KMS-11 (cell line): Measurements from ENCODE around the gene TLN1.

Experiments
- H2AFZ ChIP-seq: fragments of 200-600 bp; sonication (generic); 2 replicates; pipeline ENCODE4 v1.6.1; 2016; ENCODE audit warnings: antibody characterized with exemption, mixed run types, low read depth
- H3K27ac ChIP-seq: fragments of 200-600 bp; sonication (generic); 2 replicates; pipeline ENCODE4 v1.6.1; 2016; ENCODE audit warnings: mild to moderate bottlenecking, mixed run types
- H3K27me3 ChIP-seq: fragments of 200-600 bp; sonication (generic); 2 replicates; pipeline ENCODE4 v1.6.1; 2017; ENCODE audit warnings: mild to moderate bottlenecking, low read depth, mixed run types, moderate library complexity; ENCODE audit not compliant: insufficient read depth
- H3K36me3 ChIP-seq: fragments of 200-600 bp; sonication (generic); 2 replicates; pipeline ENCODE4 v1.6.1; 2017; ENCODE audit warnings: mild to moderate bottlenecking, mixed run types; ENCODE audit not compliant: insufficient read depth
- H3K4me1 ChIP-seq: fragments of 200-600 bp; sonication (generic); 2 replicates; pipeline ENCODE4 v1.6.1; 2016; ENCODE audit warnings: mild to moderate bottlenecking, low read depth, mixed run types; ENCODE audit not compliant: poor library complexity, severe bottlenecking
- H3K4me2 ChIP-seq: fragments of 200-600 bp; sonication (generic); 2 replicates; pipeline ENCODE4 v1.7.0; 2016; ENCODE audit warnings: mild to moderate bottlenecking, mixed run types
- H3K4me3 ChIP-seq: fragments of 200-600 bp; sonication (generic); IDR thresholded peaks from 2 replicates; pipeline ENCODE4 v1.6.1; 2017; ENCODE audit warnings: low read depth, low read length, mixed read lengths; ENCODE audit not compliant: insufficient read depth
- H3K79me2 ChIP-seq: fragments of 200-600 bp; sonication (generic); 2 replicates; pipeline ENCODE4 v1.6.1; 2016; ENCODE audit warnings: low read depth, mixed run types; ENCODE audit not compliant: insufficient read depth
- H3K9ac ChIP-seq: fragments of 200-600 bp; sonication (generic); 2 replicates; pipeline ENCODE4 v1.6.1; 2016; ENCODE audit warnings: mild to moderate bottlenecking, mixed run types
- H4K20me1 ChIP-seq: fragments of 200-600 bp; sonication (generic); 2 replicates; pipeline ENCODE4 v1.6.1; 2016; ENCODE audit warnings: mild to moderate bottlenecking, mixed run types; ENCODE audit not compliant: insufficient read depth
- CTCF ChIP-seq: fragments of 200-600 bp; sonication (generic); conservative IDR thresholded peaks from 2 replicates; pipeline ENCODE4 v1.6.1; 2017; ENCODE audit warnings: low read depth, mild to moderate bottlenecking, antibody characterized with exemption, low read length, moderate library complexity, mixed read lengths

Gene TLN1

GRCh38 chr9:35705836-35706430, 26.1 kb downstream of the TLN1 start:
- Histone ChIP-seq H3K4me2 (no peak overlapping the region), H3K4me3 (no peak overlapping the region), H3K27me3 (no peaks in the 10 kb centered on the region), H3K4me1 (no peaks in the 10 kb centered on the region), H4K20me1 (no peaks in the 10 kb centered on the region), H3K27ac (no peak overlapping the region), H2AFZ (no peak overlapping the region), H3K9ac (no peak overlapping the region), H3K79me2 (no peaks in the 10 kb centered on the region), H3K36me3 (no peaks in the 10 kb centered on the region)
- no peak for TF ChIP-seq CTCF

DNA sequence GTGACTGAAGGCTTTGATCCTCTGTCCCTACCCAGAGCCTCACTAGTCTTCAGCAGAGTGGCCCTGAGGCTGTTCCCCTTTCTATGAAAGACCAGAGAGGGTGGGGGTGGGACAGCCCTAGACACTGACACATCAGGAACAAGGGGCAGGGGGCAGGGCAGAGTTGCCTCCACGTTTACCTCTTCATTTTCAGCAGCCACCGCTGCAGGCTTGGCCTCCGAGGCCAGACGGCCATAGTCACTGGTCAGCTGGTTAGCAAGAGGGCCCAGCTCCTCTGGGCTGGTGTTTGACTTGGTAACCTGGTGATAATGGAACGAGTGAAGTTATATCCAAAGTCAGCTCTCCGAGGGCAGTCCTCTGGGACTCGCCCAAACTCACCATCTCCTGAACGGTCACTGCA, 26.6 kb downstream of the TLN1 start:
- Histone ChIP-seq H3K4me1 (no peaks in the 10 kb centered on the region), H2AFZ (no peak overlapping the region), H3K79me2 (no peaks in the 10 kb centered on the region), H3K27me3 (no peaks in the 10 kb centered on the region), H3K36me3 (no peaks in the 10 kb centered on the region), H3K9ac (no peak overlapping the region), H3K4me2 (no peak overlapping the region), H3K4me3 (no peak overlapping the region), H4K20me1 (no peaks in the 10 kb centered on the region), H3K27ac (no peak overlapping the region)
- no peak for TF ChIP-seq CTCF

DNA sequence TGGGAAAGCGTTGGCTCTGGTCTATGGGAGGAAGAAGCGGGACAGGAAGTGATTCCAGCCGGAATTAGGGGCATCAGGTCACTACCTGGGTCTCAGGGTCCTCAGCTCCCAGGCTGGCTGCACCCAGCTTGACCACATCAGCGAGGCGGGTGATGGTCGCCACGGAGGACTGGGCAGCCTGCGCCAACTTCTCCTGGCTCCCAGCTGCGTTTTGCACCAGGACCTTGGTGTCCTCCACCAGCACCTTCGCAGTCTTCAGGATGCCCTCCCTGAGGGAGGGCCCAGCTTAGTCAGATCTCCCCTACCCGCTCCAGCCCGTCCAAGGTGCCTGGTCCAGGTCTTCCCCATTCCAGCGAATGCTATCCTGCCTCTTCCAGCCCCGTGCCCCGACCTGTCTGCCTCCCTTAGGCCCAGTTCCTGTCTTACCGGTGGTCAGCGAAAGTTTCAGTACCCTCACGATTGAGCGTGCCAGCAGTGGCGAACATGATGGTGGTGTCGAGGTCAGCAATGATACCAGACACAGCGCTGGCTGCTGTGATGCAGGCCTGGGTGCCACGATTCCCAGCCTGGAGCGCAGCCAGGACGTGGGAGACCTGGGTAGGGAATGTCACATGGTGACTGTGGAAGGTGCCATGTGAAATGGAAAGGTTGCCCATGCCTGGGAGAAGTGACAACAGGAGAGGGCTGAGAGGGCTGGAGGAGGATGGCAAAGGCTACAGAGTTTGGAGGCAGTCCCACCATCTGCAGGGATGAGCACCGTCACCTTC, 27.9 kb downstream of the TLN1 start:
- H3K36me3 ChIP-seq, result no peaks in the 10 kb centered on the region; the same call in 1 of the 2 replicates
- H3K27ac ChIP-seq, result no peak overlapping the region
- no peaks in the 10 kb centered on the region for H3K27me3 ChIP-seq
- H3K4me1 ChIP-seq, result no peaks in the 10 kb centered on the region
- H3K79me2 ChIP-seq, result no peaks in the 10 kb centered on the region
- H3K9ac ChIP-seq, result no peak overlapping the region
- no peak overlapping the region for H3K4me3 ChIP-seq
- no peaks in the 10 kb centered on the region for H4K20me1 ChIP-seq
- no peak overlapping the region for H2AFZ ChIP-seq
- no peak overlapping the region for H3K4me2 ChIP-seq
- no peak for TF ChIP-seq CTCF

GRCh38 chr9:35702696-35703095, 29.3 kb downstream of the TLN1 start:
- H3K4me3 ChIP-seq, result no peak overlapping the region

More at GRCh38 chr9:35702696-35703095, 29.3 kb downstream of the TLN1 start:
- no peak overlapping the region for H3K9ac ChIP-seq
- H4K20me1 ChIP-seq, result no peaks in the 10 kb centered on the region
- H3K79me2 ChIP-seq, result no peaks in the 10 kb centered on the region
- TF ChIP-seq CTCF, result no peak
- no peaks in the 10 kb centered on the region for H3K4me1 ChIP-seq
- H2AFZ ChIP-seq, result no peak overlapping the region
- H3K4me2 ChIP-seq, result no peak overlapping the region
- no peak overlapping the region for H3K27ac ChIP-seq
- no peaks in the 10 kb centered on the region; the same call in 1 of the 2 replicates for H3K36me3 ChIP-seq
- no peaks in the 10 kb centered on the region for H3K27me3 ChIP-seq
